ENCODE measurements around the gene MYH6.

DNA sequence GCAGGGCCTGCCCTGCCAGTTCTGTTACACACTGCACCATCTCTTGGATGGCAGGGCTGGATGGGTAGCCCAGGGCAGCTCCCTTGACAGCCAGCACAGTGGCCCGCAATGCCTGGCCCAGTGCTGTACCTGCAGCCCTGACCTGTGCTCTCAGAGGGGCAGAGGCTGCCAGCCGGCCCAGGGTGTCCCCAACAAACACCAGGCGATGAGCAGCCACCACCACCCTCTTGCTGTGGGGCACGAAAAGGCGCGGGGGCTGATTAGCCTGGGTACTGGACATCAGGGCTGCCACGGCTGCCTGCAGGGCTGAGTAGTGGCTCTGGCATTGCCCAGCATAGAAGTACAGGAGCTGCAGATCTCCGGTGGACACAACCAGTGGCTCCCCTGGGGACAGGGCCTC is 50.8 kb downstream of the MYH6 start:
- TF ChIP-seq, protein P1, sequence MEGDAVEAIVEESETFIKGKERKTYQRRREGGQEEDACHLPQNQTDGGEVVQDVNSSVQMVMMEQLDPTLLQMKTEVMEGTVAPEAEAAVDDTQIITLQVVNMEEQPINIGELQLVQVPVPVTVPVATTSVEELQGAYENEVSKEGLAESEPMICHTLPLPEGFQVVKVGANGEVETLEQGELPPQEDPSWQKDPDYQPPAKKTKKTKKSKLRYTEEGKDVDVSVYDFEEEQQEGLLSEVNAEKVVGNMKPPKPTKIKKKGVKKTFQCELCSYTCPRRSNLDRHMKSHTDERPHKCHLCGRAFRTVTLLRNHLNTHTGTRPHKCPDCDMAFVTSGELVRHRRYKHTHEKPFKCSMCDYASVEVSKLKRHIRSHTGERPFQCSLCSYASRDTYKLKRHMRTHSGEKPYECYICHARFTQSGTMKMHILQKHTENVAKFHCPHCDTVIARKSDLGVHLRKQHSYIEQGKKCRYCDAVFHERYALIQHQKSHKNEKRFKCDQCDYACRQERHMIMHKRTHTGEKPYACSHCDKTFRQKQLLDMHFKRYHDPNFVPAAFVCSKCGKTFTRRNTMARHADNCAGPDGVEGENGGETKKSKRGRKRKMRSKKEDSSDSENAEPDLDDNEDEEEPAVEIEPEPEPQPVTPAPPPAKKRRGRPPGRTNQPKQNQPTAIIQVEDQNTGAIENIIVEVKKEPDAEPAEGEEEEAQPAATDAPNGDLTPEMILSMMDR (IDR thresholded peaks at IDR 0.05) = no peak
- no peak for TF ChIP-seq EP300 (IDR thresholded peaks at IDR 0.05)

Measured in sigmoid colon (tissue), 4 donors.